SU-DHL-6 (cell line): ENCODE results near the gene ABHD16B.

Experiments used
- H2AFZ ChIP-seq: fragments of 200-600 bp; sonication (generic); 2 replicates; pipeline ENCODE4 v1.6.1; 2014; ENCODE audit warnings: low read depth, mild to moderate bottlenecking, moderate library complexity, mixed read lengths, antibody characterized with exemption, low read length; ENCODE audit not compliant: severe bottlenecking
- H3F3A ChIP-seq: fragments of 200-600 bp; shearing (Covaris generic); 2 replicates; pipeline ENCODE4 v1.6.0; 2016; ENCODE audit warnings: antibody characterized with exemption, mild to moderate bottlenecking; ENCODE audit not compliant: insufficient read depth
- H3K27ac ChIP-seq: fragments of 200-600 bp; sonication (generic); 2 replicates; pipeline ENCODE4 v1.5.1; 2016; ENCODE audit warnings: low read depth, mild to moderate bottlenecking, low read length, moderate library complexity, mixed read lengths
- H3K27me3 ChIP-seq: fragments of 200-600 bp; sonication (generic), shearing (Covaris generic); 2 replicates; pipeline ENCODE4 v1.6.0; 2014; ENCODE audit warnings: mild to moderate bottlenecking, low read length
- H3K36me3 ChIP-seq: fragments of 200-600 bp; sonication (generic); 2 replicates; pipeline ENCODE4 v1.6.1; 2014; ENCODE audit warnings: mild to moderate bottlenecking, low read length, mixed read lengths
- H3K4me2 ChIP-seq: fragments of 300-600, 200-600 bp; shearing (Covaris generic), sonication (generic); 2 replicates; pipeline ENCODE4 v1.6.0; 2014; ENCODE audit warnings: low read length, low read depth, mild to moderate bottlenecking; ENCODE audit not compliant: poor library complexity, severe bottlenecking
- H3K4me3 ChIP-seq: fragments of 200-600 bp; sonication (generic); 2 replicates; pipeline ENCODE4 v1.5.1; 2014; ENCODE audit warnings: antibody characterized with exemption, low read length, mild to moderate bottlenecking, mixed read lengths; ENCODE audit not compliant: insufficient read depth, poor library complexity, severe bottlenecking
- H3K79me2 ChIP-seq: fragments of 200-600 bp; sonication (generic); 2 replicates; pipeline ENCODE4 v1.6.1; 2014; ENCODE audit warnings: mild to moderate bottlenecking, low read length, moderate library complexity; ENCODE audit not compliant: insufficient read depth
- H3K9ac ChIP-seq: fragments of 200-600 bp; sonication (generic); 2 replicates; pipeline ENCODE4 v1.7.0; 2014; ENCODE audit warnings: mild to moderate bottlenecking, low read length
- H3K9me2 ChIP-seq: fragments of 200-600 bp; sonication (generic); replicated peaks from 2 replicates; pipeline ENCODE4 v1.6.1; 2014; ENCODE audit warnings: low read length; ENCODE audit not compliant: insufficient read depth
- H3K9me3 ChIP-seq: fragments of 200-600 bp; sonication (generic); 2 replicates; pipeline ENCODE4 v1.6.1; 2014; ENCODE audit warnings: low read length, mixed read lengths; ENCODE audit not compliant: insufficient read depth
- H4K20me1 ChIP-seq: fragments of 200-600 bp; sonication (generic); 2 replicates; pipeline ENCODE4 v1.6.1; 2014; ENCODE audit warnings: low read depth, mild to moderate bottlenecking, antibody characterized with exemption, low read length, moderate library complexity, mixed read lengths
- CTCF ChIP-seq: fragments of 200-600 bp; sonication (generic); IDR thresholded peaks from one replicate; pipeline ENCODE4 v1.5.1; 2017; ENCODE audit warnings: antibody characterized with exemption, mild to moderate bottlenecking, low read length, moderate library complexity; ENCODE audit not compliant: insufficient read depth, poor library complexity, severe bottlenecking
- EZH2phosphoT487 ChIP-seq: fragments of 200-600 bp; sonication (generic), shearing (Covaris generic); conservative IDR thresholded peaks from 2 replicates; pipeline ENCODE4 v1.6.1; 2018; ENCODE audit warnings: mild to moderate bottlenecking, antibody characterized with exemption, low read length, moderate library complexity, mixed read lengths

Gene ABHD16B

GRCh38 chr20:63861365-63861934, at the start of gene ABHD16B:
TSS of gene ABHD16B (plus strand) at chr20:63861498. CDS start at chr20:63861541, 43 bp downstream.
- no peak within 1 kb of the TSS for H2AFZ ChIP-seq
- H3K27ac ChIP-seq, result no peak within 1 kb of the TSS
- peaks cover 8% of the 10 kb centered on the region for H3F3A ChIP-seq
- TF ChIP-seq EZH2phosphoT487 (no peak), CTCF (no peak)
- no peaks in the 10 kb centered on the region for H3K36me3 ChIP-seq
- H3K79me2 ChIP-seq, result peaks cover 17% of the 10 kb centered on the region
- H3K9me3 ChIP-seq, result no peaks in the 10 kb centered on the region
- H3K27me3 ChIP-seq, result no peaks in the 10 kb centered on the region
- H3K9ac ChIP-seq, result no peak within 1 kb of the TSS
- H3K4me3 ChIP-seq, result no peak within 1 kb of the TSS
- H4K20me1 ChIP-seq, result no peaks in the 10 kb centered on the region
- H3K9me2 ChIP-seq, result no peaks in the 10 kb centered on the region
- no peak within 1 kb of the TSS for H3K4me2 ChIP-seq

- no peaks in the 10 kb centered on the region for H3K9me2 ChIP-seq
- no peaks in the 10 kb centered on the region for H3K79me2 ChIP-seq
- no peak overlapping the region for H3K4me2 ChIP-seq
- H3K27me3 ChIP-seq, result 0 out of 2 replicates have a peak, but pooled peaks cover 1% of the 10 kb centered on the region
- H3K4me3 ChIP-seq, result no peak overlapping the region
- no peak overlapping the region for H2AFZ ChIP-seq
- H3K27ac ChIP-seq, result no peak overlapping the region
- H3K9me3 ChIP-seq, result no peaks in the 10 kb centered on the region; the same call in 1 of the 2 replicates
- H3K36me3 ChIP-seq, result no peaks in the 10 kb centered on the region
- no peak overlapping the region for H3K9ac ChIP-seq
- no peaks in the 10 kb centered on the region for H3F3A ChIP-seq
- H4K20me1 ChIP-seq, result no peaks in the 10 kb centered on the region
- TF ChIP-seq CTCF (no peak), EZH2phosphoT487 (no peak)
Observed at GRCh38 chr20:63814891-63815614, 46.2 kb upstream of the ABHD16B start.

GRCh38 chr20:63815615-63816253, 45.6 kb upstream of the ABHD16B start:
- Histone ChIP-seq H3F3A (no peaks in the 10 kb centered on the region), H3K4me3 (no peak overlapping the region), H3K9ac (no peak overlapping the region), H3K27me3 (no peaks in the 10 kb centered on the region), H4K20me1 (no peaks in the 10 kb centered on the region), H3K79me2 (no peaks in the 10 kb centered on the region), H3K27ac (no peak overlapping the region), H3K9me2 (no peaks in the 10 kb centered on the region), H2AFZ (no peak overlapping the region), H3K36me3 (no peaks in the 10 kb centered on the region), H3K4me2 (no peak overlapping the region), H3K9me3 (no peaks in the 10 kb centered on the region; the same call in 1 of the 2 replicates)
- TF ChIP-seq CTCF (no peak), EZH2phosphoT487 (no peak)
